ENCODE measurements around the gene AP4M1.
A peak's percentile ranks its signal among the peaks of the same experiment; 100 is the strongest.

Gene AP4M1

GRCh38 chr7:100087055-100087750 is 14.2 kb upstream of the AP4M1 start:
- no peak overlapping the region for H3K27ac Mint-ChIP-seq
- H3K27me3 Mint-ChIP-seq (ENCODE audit: low read depth, poor library complexity), result peaks cover 22% of the 10 kb centered on the region
- peaks cover 42% of the 10 kb centered on the region for H3K4me1 Mint-ChIP-seq
- peak overlapping the region; percentile 56 for H3K4me3 Mint-ChIP-seq
- TF ChIP-seq, protein P1, sequence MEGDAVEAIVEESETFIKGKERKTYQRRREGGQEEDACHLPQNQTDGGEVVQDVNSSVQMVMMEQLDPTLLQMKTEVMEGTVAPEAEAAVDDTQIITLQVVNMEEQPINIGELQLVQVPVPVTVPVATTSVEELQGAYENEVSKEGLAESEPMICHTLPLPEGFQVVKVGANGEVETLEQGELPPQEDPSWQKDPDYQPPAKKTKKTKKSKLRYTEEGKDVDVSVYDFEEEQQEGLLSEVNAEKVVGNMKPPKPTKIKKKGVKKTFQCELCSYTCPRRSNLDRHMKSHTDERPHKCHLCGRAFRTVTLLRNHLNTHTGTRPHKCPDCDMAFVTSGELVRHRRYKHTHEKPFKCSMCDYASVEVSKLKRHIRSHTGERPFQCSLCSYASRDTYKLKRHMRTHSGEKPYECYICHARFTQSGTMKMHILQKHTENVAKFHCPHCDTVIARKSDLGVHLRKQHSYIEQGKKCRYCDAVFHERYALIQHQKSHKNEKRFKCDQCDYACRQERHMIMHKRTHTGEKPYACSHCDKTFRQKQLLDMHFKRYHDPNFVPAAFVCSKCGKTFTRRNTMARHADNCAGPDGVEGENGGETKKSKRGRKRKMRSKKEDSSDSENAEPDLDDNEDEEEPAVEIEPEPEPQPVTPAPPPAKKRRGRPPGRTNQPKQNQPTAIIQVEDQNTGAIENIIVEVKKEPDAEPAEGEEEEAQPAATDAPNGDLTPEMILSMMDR (IDR thresholded peaks at IDR 0.05), result no peak
- no peak for DNase-seq
- no peaks in the 10 kb centered on the region for H3K9me3 Mint-ChIP-seq
- H3K36me3 Mint-ChIP-seq (ENCODE audit: low read depth), result peaks cover 24% of the 10 kb centered on the region

GRCh38 chr7:100088095-100088620 is 13.3 kb upstream of the AP4M1 start:
- H3K4me3 Mint-ChIP-seq, result peak overlapping the region; percentile 94
- H3K4me1 Mint-ChIP-seq, result peaks cover 35% of the 10 kb centered on the region
- TF ChIP-seq, protein P1 (IDR thresholded peaks at IDR 0.05), result no peak
- DNase-seq, result no peak
- H3K27ac Mint-ChIP-seq, result peak overlapping the region; percentile 97
- H3K9me3 Mint-ChIP-seq, result no peaks in the 10 kb centered on the region
- peaks cover 19% of the 10 kb centered on the region for H3K27me3 Mint-ChIP-seq (ENCODE audit: low read depth, poor library complexity)
- H3K36me3 Mint-ChIP-seq (ENCODE audit: low read depth), result peaks cover 34% of the 10 kb centered on the region

- peaks cover 41% of the 10 kb centered on the region for H3K36me3 Mint-ChIP-seq (ENCODE audit: low read depth)
- H3K27ac Mint-ChIP-seq, result peak within 1 kb of the TSS; percentile 97
- H3K4me3 Mint-ChIP-seq, result peak within 1 kb of the TSS; percentile 94
- peaks cover 39% of the 10 kb centered on the region for H3K4me1 Mint-ChIP-seq
- peaks cover 13% of the 10 kb centered on the region for H3K27me3 Mint-ChIP-seq (ENCODE audit: low read depth, poor library complexity)
- no peaks in the 10 kb centered on the region for H3K9me3 Mint-ChIP-seq
- DNase-seq, result peak; percentile 92
- TF ChIP-seq, protein P1 (IDR thresholded peaks at IDR 0.05), result no peak
Observed at GRCh38 chr7:100088621-100089457, 12.6 kb upstream of the AP4M1 start, which contains the start of gene COPS6. Gene COPS6 (plus strand): TSS chr7:100088969. CDS start chr7:100088991, 22 bp downstream.

GRCh38 chr7:100089458-100090196 is 11.8 kb upstream of the AP4M1 start:
- Mint-ChIP-seq H3K4me1 (peaks cover 41% of the 10 kb centered on the region), H3K4me3 (peak overlapping the region; percentile 94), H3K27ac (peak overlapping the region; percentile 70), H3K36me3 (ENCODE audit: low read depth) (peaks cover 49% of the 10 kb centered on the region), H3K27me3 (ENCODE audit: low read depth, poor library complexity) (peaks cover 8% of the 10 kb centered on the region), H3K9me3 (no peaks in the 10 kb centered on the region)
- TF ChIP-seq, protein P1 (IDR thresholded peaks at IDR 0.05), result no peak
- DNase-seq, result no peak

DNA sequence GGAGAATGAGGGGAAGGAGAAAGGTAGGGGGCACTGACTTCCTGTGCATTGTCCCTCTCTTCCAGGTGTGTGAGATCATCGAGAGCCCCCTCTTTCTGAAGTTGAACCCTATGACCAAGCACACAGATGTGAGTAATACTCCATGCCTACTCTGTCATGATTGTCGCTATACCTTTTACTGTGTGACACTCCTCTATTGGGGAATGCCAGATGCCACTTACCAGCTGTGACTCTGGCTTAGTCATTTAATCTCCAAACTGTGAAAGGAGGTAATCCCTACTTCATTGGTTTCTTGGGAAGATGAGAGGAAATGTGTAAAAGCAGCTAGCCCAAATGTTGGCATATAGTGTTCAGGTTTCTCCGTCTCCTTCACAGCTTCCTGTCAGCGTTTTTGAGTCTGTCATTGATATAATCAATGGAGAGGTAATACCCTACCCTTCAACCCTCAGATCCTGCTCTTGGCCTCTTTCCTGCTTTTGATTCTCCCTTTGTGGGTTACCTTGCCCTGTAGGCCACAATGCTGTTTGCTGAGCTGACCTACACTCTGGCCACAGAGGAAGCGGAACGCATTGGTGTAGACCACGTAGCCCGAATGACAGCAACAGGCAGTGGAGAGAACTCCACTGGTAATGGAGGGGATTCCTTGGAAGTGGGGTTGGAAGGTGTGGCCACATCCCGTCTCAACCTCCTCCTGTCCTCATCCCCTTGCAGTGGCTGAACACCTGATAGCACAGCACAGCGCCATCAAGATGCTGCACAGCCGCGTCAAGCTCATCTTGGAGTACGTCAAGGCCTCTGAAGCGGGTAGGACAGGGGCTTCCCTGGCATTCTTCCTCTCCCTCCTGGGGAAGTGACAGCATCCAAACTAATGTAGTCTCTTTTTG is 10.7 kb upstream of the AP4M1 start:
- Mint-ChIP-seq H3K4me1 (peaks cover 50% of the 10 kb centered on the region), H3K9me3 (no peaks in the 10 kb centered on the region), H3K27ac (peak overlapping the region; percentile 87), H3K36me3 (ENCODE audit: low read depth) (peaks cover 60% of the 10 kb centered on the region), H3K4me3 (peak overlapping the region; percentile 94), H3K27me3 (ENCODE audit: low read depth, poor library complexity) (no peaks in the 10 kb centered on the region)
- TF ChIP-seq, protein P1 (IDR thresholded peaks at IDR 0.05), result no peak
- no peak for DNase-seq

Measured in nephron progenitor cell (in vitro differentiated cells).